Ovary (tissue), 9 donors: ENCODE measurements around the gene DTNBP1. TPM values are rescaled to one million over a fixed set of nuclear protein-coding genes. Genes with fewer than 3 reads are reported as not detected.
A peak's percentile ranks its signal among the peaks of the same experiment; 100 is the strongest.

Experiments used
- DNase-seq, 5 donors: peaks; one replicate each; pipeline ENCODE4 v3.0.0-alpha.2; 2019 to 2020
- H3K27ac ChIP-seq, 2 donors: fragments of 200-600 bp; one replicate each; pipeline versions ENCODE4 v1.5.1 to v1.8.0; 2019 to 2022
- H3K27me3 ChIP-seq: fragments of 200-600 bp; one replicate; pipeline ENCODE4 v1.8.0; 2022
- H3K36me3 ChIP-seq: fragments of 200-600 bp; sonication (generic); one replicate; pipeline ENCODE4 v1.5.1; 2019
- H3K4me1 ChIP-seq: one replicate; pipeline ENCODE4 v1.8.1; 2013; ENCODE audit warnings: mild to moderate bottlenecking, moderate library complexity; ENCODE audit not compliant: insufficient read depth
- H3K4me3 ChIP-seq: fragments of 200-600 bp; sonication (generic); one replicate; pipeline ENCODE4 v1.5.1; 2017
- H3K9me3 ChIP-seq, 2 donors: fragments of 200-600 bp in 1 of 2; sonication (generic) in 1 of 2; one replicate each; pipeline versions ENCODE4 v1.5.1 to v1.8.1; 2013 to 2019; ENCODE audit warnings: mild to moderate bottlenecking in 1 of 2, moderate library complexity in 1 of 2
- CTCF ChIP-seq, 3 donors: fragments of 450-650 bp in 2 of 3; fragments of 200-600 bp in 1 of 3; IDR thresholded peaks; one replicate each; pipeline versions ENCODE4 v1.5.1 to v1.8.0; 2016 to 2022; ENCODE audit warnings: antibody characterized with exemption in 3 of 3, mild to moderate bottlenecking in 1 of 3
- EP300 ChIP-seq: sonication (generic); formaldehyde crosslinking; IDR thresholded peaks from one replicate; pipeline ENCODE4 v1.6.1; 2017; ENCODE audit warnings: antibody characterized with exemption
- POLR2A ChIP-seq: fragments of 450-650 bp; IDR thresholded peaks from one replicate; pipeline ENCODE4 v1.6.1; 2017; ENCODE audit warnings: antibody characterized with exemption, mild to moderate bottlenecking, moderate library complexity
- WGBS, 3 donors: extraction: QIAGEN DNeasy Blood & Tissue Kit in 1 of 3; methylation state at CpG; one replicate each; pipeline versions ENCODE4 v1.1.5 to v1.1.7; 2013 to 2017; 5-methylcytosine and 5-hydroxymethylcytosine counted together
- intact Hi-C, 4 donors: fragments of 100-400 bp; cut with DNase I; formaldehyde crosslinking; loops; one replicate each; pipeline versions ENCODE4 v1.11.0 to v1.15.1; 2022 to 2023
- polyA plus RNA-seq, 2 donors: library from polyadenylated mRNA; stranded (reverse); fragments of 200-250 nt in 1 of 2; fragments of 350-450 nt in 1 of 2; fragmentation: Illumina TruSeq in 1 of 2; extraction: RNeasy Lipid Tissue Mini Kit (QIAGEN cat#74804) in 1 of 2; gene quantifications; one replicate each; pipeline ENCODE4 v1.2.3, GENCODE V29; 2013 to 2014
- total RNA-seq, 7 donors: library from RNA; depleted of rRNA in 2 of 7; stranded (reverse); fragments of >200 nt in 2 of 7; fragmentation: NEBNext Ultra II Directional in 3 of 7; extraction: Animal tissue kit (Norgen Biotek cat#: 25700) in 3 of 7; gene quantifications; one replicate each; pipeline versions ENCODE4 v1.1.0 to v1.2.4, GENCODE V29; 2016 to 2023
- donor health status: DM: no; HTN: no; CAD: no; lungs with moderate emphysema.
- donor health status: DM: no; HTN: no; CAD: no.
- donor health status: Bipolar disorder and iron deficiency.
- donor health status: DM: yes; HTN: yes; CAD: no.
- donor health status: DM: no; HTN: no; CAD: no.
- donor health status: DM: yes; HTN: yes; CAD: no.

Gene DTNBP1
- total and polyA plus RNA-seq, 9 donors: 11.0 to 21.4 (median 15.6) TPM

DNA sequence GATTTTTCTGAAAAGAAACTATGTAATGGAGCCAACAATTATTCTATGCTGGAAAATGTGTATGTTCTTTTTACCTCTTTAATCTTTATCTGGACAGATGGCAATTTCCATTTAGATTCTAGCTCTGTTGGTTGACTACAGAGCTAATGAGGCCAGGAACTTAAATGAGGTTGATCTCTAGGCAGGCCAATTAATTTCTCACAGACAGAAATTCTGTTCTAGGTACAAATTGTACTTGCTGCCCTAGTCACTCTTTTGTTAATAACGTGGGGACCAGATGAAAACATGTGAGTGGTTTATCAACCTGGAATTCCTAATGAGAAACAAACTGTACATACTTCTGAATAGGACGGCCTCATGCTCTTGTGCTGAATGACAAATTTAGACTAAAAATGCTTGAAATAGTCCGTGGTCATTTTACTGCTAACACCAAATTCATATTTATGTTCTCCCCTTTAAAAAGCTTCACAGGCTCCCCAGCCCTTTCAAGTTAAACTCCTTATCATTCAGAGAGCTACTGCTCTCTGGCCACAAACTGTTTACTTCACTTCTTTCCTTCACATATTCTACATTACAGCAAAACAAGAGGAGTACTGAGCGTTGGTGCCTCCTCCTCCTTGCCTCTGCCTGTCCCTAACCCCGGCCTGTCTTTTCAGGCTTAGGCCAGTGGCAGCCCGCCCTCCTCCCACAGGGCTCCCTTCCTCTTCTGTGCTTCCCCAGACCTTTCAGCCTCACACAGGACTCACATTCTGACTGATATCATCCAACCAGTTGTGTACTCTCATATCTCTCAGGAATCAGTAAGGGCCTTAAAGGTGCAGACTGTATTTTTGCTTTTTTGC lies 41.4 kb downstream of the DTNBP1 start:
- H3K27ac ChIP-seq: no peak overlapping the region
- DNase-seq: peak in 1 of 5 donors; percentile 39
- intact Hi-C loops: loop anchor here in 1 of 4 donors (10.0 kb wide), 2 partner anchors 107 to 1417 kb away; no protein-coding TSS in a partner anchor
- H3K4me3 ChIP-seq: no peak overlapping the region
- no peaks in the 10 kb centered on the region for H3K27me3 ChIP-seq
- TF ChIP-seq CTCF (IDR thresholded peaks at IDR 0.05): no peak
- no peak for TF ChIP-seq POLR2A
- no peak for TF ChIP-seq EP300
- no peaks in the 10 kb centered on the region for H3K36me3 ChIP-seq
- H3K4me1 ChIP-seq: peaks cover 4% of the 10 kb centered on the region
- 27 to 41% (median 37%) methylated on average over 6 of the region's 6 CpGs for WGBS, 3 donors
- H3K9me3 ChIP-seq: no peaks in the 10 kb centered on the region

DNA sequence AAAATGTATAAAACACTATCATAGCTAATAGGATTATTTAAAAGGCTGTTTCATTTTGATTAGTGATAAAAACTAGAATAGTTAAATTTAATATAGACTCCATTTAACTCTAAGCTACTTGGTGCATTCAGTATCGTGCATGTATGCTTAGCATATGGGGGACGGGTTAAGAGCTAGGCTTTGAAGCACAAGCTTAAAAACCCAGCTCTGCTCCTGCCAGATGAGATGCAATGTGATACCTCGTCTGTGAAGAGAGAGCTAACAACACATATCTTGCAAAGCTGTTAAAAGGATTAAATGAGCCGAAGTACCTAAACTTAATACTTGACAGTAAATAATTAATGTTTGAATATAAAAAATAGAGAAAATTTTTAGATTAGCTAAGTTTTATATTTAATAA lies 42.2 kb downstream of the DTNBP1 start:
- no peak for DNase-seq
- intact Hi-C loops: loop anchor here in 1 of 4 donors (10.0 kb wide), 2 partner anchors 106 to 1416 kb away; no protein-coding TSS in a partner anchor
- no peak for TF ChIP-seq EP300
- TF ChIP-seq CTCF (IDR thresholded peaks at IDR 0.05): no peak
- TF ChIP-seq POLR2A: no peak
- Histone ChIP-seq H3K4me3 (no peak overlapping the region), H3K9me3 (no peaks in the 10 kb centered on the region), H3K4me1 (peaks cover 4% of the 10 kb centered on the region), H3K27me3 (no peaks in the 10 kb centered on the region), H3K27ac (no peak overlapping the region), H3K36me3 (no peaks in the 10 kb centered on the region)
- WGBS, 3 donors: 88 to 96% (median 92%) methylated on average over 4 of the region's 4 CpGs

- TF ChIP-seq POLR2A: no peak
- TF ChIP-seq EP300: no peak
- TF ChIP-seq CTCF (IDR thresholded peaks at IDR 0.05): no peak
- no peak for DNase-seq
- WGBS, 3 donors: 97 to 98% (median 97%) methylated on average over 1 of the region's 1 CpG
- Histone ChIP-seq H3K9me3 (no peaks in the 10 kb centered on the region), H3K27me3 (no peaks in the 10 kb centered on the region), H3K4me1 (peaks cover 4% of the 10 kb centered on the region), H3K36me3 (no peaks in the 10 kb centered on the region), H3K4me3 (no peak overlapping the region), H3K27ac (no peak overlapping the region)
- intact Hi-C loops: no loop called here
Observed at GRCh38 chr6:15619330-15619729, 43.5 kb downstream of the DTNBP1 start.

DNA sequence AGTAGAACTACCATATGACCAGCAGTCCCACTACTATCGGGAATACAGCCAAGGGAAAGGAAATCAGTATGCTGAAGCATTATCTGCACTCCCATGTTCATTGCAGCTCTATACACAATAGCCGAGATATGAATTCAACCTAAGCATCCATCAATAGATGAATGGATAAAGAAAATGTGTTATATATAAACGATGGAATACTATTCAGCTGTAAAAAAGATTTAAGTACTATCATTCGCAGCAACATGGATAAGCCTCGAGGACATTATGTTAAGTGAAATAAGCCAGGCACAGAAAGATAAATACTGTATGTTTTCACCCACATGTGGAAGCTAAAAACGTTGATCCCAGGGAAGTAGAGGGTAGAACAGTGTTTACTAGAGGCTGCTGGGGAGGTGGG lies 44.1 kb downstream of the DTNBP1 start:
- Histone ChIP-seq H3K36me3 (no peaks in the 10 kb centered on the region), H3K4me1 (peaks cover 4% of the 10 kb centered on the region), H3K27me3 (no peaks in the 10 kb centered on the region), H3K9me3 (no peaks in the 10 kb centered on the region), H3K4me3 (no peak overlapping the region), H3K27ac (no peak overlapping the region)
- WGBS, 3 donors: 95 to 96% (median 95%) methylated on average over 6 of the region's 6 CpGs
- TF ChIP-seq CTCF (IDR thresholded peaks at IDR 0.05): no peak
- intact Hi-C loops: no loop called here
- DNase-seq: no peak
